OCI-LY3 (cell line): ENCODE data around the gene LRRC37B.

ENCODE experiments used
- EZH2phosphoT487 ChIP-seq: fragments of 200-600 bp; shearing (Covaris generic); IDR thresholded peaks from 2 replicates; pipeline ENCODE4 v1.6.1; 2018; ENCODE audit warnings: antibody characterized with exemption, mixed run types, low read depth
- TF ChIP-seq, protein P1 (sequence below): fragments of 200-600, 300-600 bp; sonication (generic); IDR thresholded peaks from 2 replicates; pipeline ENCODE4 v1.5.1; 2014; ENCODE audit warnings: antibody characterized with exemption, low read length, low read depth

DNA sequence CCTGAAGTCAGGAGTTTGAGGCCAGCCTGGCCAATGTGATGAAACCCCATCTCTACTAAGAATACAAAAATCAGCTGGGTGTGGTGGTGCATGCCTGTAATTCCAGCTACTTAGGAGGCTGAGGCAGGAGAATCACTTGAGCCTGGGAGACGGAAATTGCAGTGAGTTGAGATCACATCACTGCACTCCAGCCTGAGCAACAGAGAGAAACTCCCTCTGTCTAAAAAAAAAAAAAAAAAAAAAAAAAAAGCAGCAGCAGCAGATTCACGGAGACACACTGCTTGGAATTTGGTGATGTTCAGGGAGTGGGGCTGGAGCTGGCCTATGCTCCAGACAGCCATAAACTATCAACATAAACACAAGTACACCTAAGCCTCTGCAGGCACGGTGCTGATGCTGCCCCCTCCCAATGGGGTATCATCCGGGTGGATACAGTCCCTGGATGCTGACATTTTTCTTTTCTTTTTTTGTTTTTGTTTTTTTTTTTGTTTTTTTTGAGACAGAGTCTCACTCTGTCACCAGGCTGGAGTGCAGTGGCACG, 95.5 kb downstream of the LRRC37B start:
- TF ChIP-seq, protein P1, sequence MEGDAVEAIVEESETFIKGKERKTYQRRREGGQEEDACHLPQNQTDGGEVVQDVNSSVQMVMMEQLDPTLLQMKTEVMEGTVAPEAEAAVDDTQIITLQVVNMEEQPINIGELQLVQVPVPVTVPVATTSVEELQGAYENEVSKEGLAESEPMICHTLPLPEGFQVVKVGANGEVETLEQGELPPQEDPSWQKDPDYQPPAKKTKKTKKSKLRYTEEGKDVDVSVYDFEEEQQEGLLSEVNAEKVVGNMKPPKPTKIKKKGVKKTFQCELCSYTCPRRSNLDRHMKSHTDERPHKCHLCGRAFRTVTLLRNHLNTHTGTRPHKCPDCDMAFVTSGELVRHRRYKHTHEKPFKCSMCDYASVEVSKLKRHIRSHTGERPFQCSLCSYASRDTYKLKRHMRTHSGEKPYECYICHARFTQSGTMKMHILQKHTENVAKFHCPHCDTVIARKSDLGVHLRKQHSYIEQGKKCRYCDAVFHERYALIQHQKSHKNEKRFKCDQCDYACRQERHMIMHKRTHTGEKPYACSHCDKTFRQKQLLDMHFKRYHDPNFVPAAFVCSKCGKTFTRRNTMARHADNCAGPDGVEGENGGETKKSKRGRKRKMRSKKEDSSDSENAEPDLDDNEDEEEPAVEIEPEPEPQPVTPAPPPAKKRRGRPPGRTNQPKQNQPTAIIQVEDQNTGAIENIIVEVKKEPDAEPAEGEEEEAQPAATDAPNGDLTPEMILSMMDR, result no peak
- TF ChIP-seq EZH2phosphoT487, result no peak
